Gastrocnemius medialis (tissue), 4 donors: ENCODE measurements around the gene DISP3.

ENCODE experiments used
- CTCF ChIP-seq, 5 experiments: fragments of 450-650 bp in 3 of 5; fragments of 200-600 bp in 2 of 5; sonication (generic) in 2 of 5; IDR thresholded peaks in 4 of 5; conservative IDR thresholded peaks in 1 of 5; 1 replicate in 4 of 5; 2 replicates in 1 of 5; pipeline ENCODE4 v1.5.1; 2016 to 2019; ENCODE audit warnings: antibody characterized with exemption in 5 of 5, mild to moderate bottlenecking in 3 of 5, moderate library complexity in 3 of 5
- POLR2A ChIP-seq, 2 donors: fragments of 450-650 bp; IDR thresholded peaks; one replicate each; pipeline ENCODE4 v1.6.1; 2017; ENCODE audit warnings: antibody characterized with exemption in 2 of 2, mild to moderate bottlenecking in 2 of 2, moderate library complexity in 2 of 2

- TF ChIP-seq CTCF (IDR thresholded peaks at IDR 0.05 in 4 of 5, conservative IDR thresholded peaks at IDR 0.05 in 1 of 5) (no peak), POLR2A (IDR thresholded peaks at IDR 0.05) (no peak)
Measured at GRCh38 chr1:11564237-11564636, 85.3 kb downstream of the DISP3 start.
